K562 (cell line): ENCODE measurements around the gene TBC1D16. TPM values are rescaled to one million over a fixed set of nuclear protein-coding genes. Genes with fewer than 3 reads are reported as not detected.

Experiments used
- DACH1 ChIP-seq: fragments of 450-650 bp; IDR thresholded peaks from 2 replicates; pipeline ENCODE4 v1.6.1; 2018; ENCODE audit not compliant: partially characterized antibody
- FOXP1 ChIP-seq: sonication (generic); formaldehyde crosslinking; IDR thresholded peaks from 2 replicates; pipeline ENCODE4 v1.8.0; 2022; ENCODE audit warnings: mild to moderate bottlenecking, missing genetic modification reagents
- GATAD2A ChIP-seq: fragments of 450-650 bp; IDR thresholded peaks from 2 replicates; pipeline ENCODE4 v1.6.1; 2017
- GTF2E2 ChIP-seq: fragments of 200-800 bp; sonication (Bioruptor generic); IDR thresholded peaks from 2 replicates; pipeline ENCODE4 v1.6.1; 2016; ENCODE audit warnings: missing genetic modification characterization, missing compliant biosample characterization
- HDAC1 ChIP-seq, 2 experiments: fragments of 450-650 bp; IDR thresholded peaks; 2 replicates each; pipeline ENCODE4 v1.6.1; 2016 to 2017; ENCODE audit warnings: inconsistent platforms in 1 of 2, mild to moderate bottlenecking in 1 of 2, moderate library complexity in 1 of 2
- HIVEP1 ChIP-seq: fragments of 250-450 bp; sonication (Bioruptor Pico); IDR thresholded peaks from 2 replicates; pipeline ENCODE4 v1.4.0; 2020; ENCODE audit warnings: mild to moderate bottlenecking
- KLF10 ChIP-seq: fragments of 250-450 bp; sonication (Bioruptor Pico); IDR thresholded peaks from 2 replicates; pipeline ENCODE4 v1.6.1; 2021; ENCODE audit warnings: matching md5 sums
- NCOA6 ChIP-seq: fragments of 450-650 bp; IDR thresholded peaks from 2 replicates; pipeline ENCODE4 v1.6.1; 2017; ENCODE audit warnings: mild to moderate bottlenecking
- NFRKB ChIP-seq: fragments of 450-650 bp; IDR thresholded peaks from 2 replicates; pipeline ENCODE4 v1.6.1; 2016; ENCODE audit warnings: low read depth
- NFXL1 ChIP-seq: fragments of 450-650 bp; formaldehyde crosslinking; IDR thresholded peaks from 2 replicates; pipeline ENCODE4 v1.4.0; 2021; ENCODE audit warnings: mild to moderate bottlenecking
- POLR2AphosphoS2 ChIP-seq: IDR thresholded peaks from 2 replicates; pipeline ENCODE4 v1.6.1; 2012; ENCODE audit warnings: low read length, improper control_type of control experiment
- RBM22 ChIP-seq: fragments of 200-400 bp; formaldehyde crosslinking; IDR thresholded peaks from 2 replicates; pipeline ENCODE4 v1.6.1; 2018; ENCODE audit warnings: low read length, low read depth; ENCODE audit not compliant: poor library complexity, severe bottlenecking
- RCOR1 ChIP-seq, 2 experiments: IDR thresholded peaks; 2 replicates each; pipeline ENCODE4 v1.6.1; 2012; ENCODE audit warnings: low read depth in 2 of 2, low read length in 2 of 2, borderline replicate concordance in 1 of 2, improper control_type of control experiment in 1 of 2
- SREBF2 ChIP-seq: sonication (generic); formaldehyde crosslinking; IDR thresholded peaks from 2 replicates; pipeline ENCODE4 v1.4.0; 2020; ENCODE audit warnings: mild to moderate bottlenecking, missing genetic modification reagents
- STAT5B ChIP-seq: fragments of 250-450 bp; sonication (Bioruptor Pico); IDR thresholded peaks from 2 replicates; pipeline ENCODE4 v1.8.0; 2021; ENCODE audit warnings: mild to moderate bottlenecking, inconsistent platforms
- TARDBP ChIP-seq: fragments of 450-650 bp; IDR thresholded peaks from 2 replicates; pipeline ENCODE4 v1.6.1; 2016
- TFAM ChIP-seq: fragments of 250-450 bp; sonication (Bioruptor Pico); conservative IDR thresholded peaks from 2 replicates; pipeline ENCODE4 v1.5.0; 2021; ENCODE audit warnings: mild to moderate bottlenecking, moderate library complexity
- ZNF212 ChIP-seq: fragments of 450-650 bp; formaldehyde crosslinking; IDR thresholded peaks from 2 replicates; pipeline ENCODE4 v1.4.0; 2020; ENCODE audit warnings: mild to moderate bottlenecking
- ZNF282 ChIP-seq: sonication (generic); formaldehyde crosslinking; IDR thresholded peaks from 2 replicates; pipeline ENCODE4 v1.8.1; 2023; ENCODE audit warnings: missing genetic modification reagents
- ZNF766 ChIP-seq: fragments of 200-800 bp; sonication (Bioruptor generic); conservative IDR thresholded peaks from 2 replicates; pipeline ENCODE4 v1.6.1; 2016; ENCODE audit warnings: missing genetic modification characterization, missing compliant biosample characterization
- ZNF778 ChIP-seq: fragments of 450-650 bp; formaldehyde crosslinking; IDR thresholded peaks from 2 replicates; pipeline ENCODE4 v1.4.0; 2020; ENCODE audit warnings: mild to moderate bottlenecking, moderate library complexity
- polyA plus RNA-seq, 8 experiments: library from polyadenylated mRNA; depleted of rRNA in 4 of 8; stranded (reverse) in 5 of 8; unstranded in 3 of 8; fragments of >200 nt; fragmentation: Nextera tagmentation in 2 of 8; fragmentation: Illumina TruSeq in 1 of 8; extraction: Ambion mirVana in 2 of 8; extraction: Trizol in 1 of 8; gene quantifications; 2 replicates each; pipeline versions ENCODE4 v1.2.1 to v1.2.3, GENCODE V29; 2011 to 2014; ENCODE audit warnings: inconsistent platforms in 1 of 8, missing spikeins in 1 of 8
- total RNA-seq, 7 experiments: library from RNA; depleted of rRNA in 6 of 7; stranded (reverse); fragments of >200 nt in 6 of 7; fragmentation: Illumina TruSeq in 2 of 7; extraction: Trizol in 2 of 7; gene quantifications; 2 replicates each; pipeline versions ENCODE4 v1.2.1 to v1.2.3, GENCODE V29; 2011 to 2021; ENCODE audit warnings: low replicate concordance in 1 of 7
- TF ChIP-seq, protein P1 (sequence below): fragments of 250-450 bp; sonication (Bioruptor Pico); IDR thresholded peaks from 2 replicates; pipeline ENCODE4 v1.8.0; 2022; ENCODE audit warnings: inconsistent platforms
- TF ChIP-seq, protein P2 (sequence below): fragments of 450-650 bp; formaldehyde crosslinking; IDR thresholded peaks from 2 replicates; pipeline ENCODE4 v1.4.0; 2020; ENCODE audit warnings: mild to moderate bottlenecking, mixed read lengths
- TF ChIP-seq, protein P3 (sequence below): fragments of 450-650 bp; IDR thresholded peaks from 2 replicates; pipeline ENCODE4 v1.6.1; 2018; ENCODE audit not compliant: partially characterized antibody

The TBC1D16 gene
- total and polyA plus RNA-seq, 9 of the 15 experiments (the other 6 are each of a cell fraction or from before 2014, with no cell fraction given), result 0.01 to 0.20 (median 0.03) TPM; not detected in 1

DNA sequence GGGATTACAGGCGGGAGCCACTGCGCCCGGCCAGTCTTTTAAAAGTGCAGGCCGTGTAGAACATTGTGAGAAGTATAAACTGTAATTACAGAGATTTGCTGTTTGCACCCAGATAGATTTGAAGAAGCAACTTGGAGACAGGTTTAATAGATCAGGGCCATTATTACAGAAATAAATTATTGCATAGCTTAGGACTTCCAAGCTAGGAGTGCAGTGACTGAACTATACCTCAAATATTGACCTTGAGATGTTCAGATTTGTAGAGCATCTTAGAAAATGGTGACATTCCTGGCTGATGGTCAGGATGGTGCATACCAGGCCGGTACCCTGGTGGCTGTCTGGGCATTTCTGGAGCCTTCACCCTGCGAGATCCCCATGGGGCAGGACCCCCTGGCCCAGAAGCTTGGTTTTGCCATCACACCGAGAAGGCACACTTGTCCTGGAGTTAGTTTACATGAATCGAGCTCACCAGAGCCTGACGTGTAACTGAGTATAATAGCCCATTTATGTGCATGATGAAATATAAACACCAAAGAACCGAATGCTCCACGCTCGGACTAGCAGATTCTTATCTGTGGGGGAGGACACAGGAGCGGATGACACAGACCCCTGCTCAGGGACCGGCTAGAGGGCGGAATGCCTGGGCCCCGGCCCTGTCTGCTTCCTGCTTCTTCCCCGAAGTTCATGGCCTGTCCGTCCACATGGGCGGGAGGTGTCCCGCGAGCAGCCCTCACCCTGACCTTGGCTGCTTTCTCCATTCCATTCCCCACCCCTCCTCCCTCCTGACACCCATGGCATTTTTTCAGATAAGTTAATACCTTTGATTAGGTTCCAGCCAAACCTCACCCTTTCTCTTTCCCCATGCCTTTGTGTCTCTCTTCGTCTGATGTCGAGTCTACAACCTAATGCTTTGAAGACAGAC, 32.9 kb upstream of the TBC1D16 start (continued):
- TF ChIP-seq, protein P1, sequence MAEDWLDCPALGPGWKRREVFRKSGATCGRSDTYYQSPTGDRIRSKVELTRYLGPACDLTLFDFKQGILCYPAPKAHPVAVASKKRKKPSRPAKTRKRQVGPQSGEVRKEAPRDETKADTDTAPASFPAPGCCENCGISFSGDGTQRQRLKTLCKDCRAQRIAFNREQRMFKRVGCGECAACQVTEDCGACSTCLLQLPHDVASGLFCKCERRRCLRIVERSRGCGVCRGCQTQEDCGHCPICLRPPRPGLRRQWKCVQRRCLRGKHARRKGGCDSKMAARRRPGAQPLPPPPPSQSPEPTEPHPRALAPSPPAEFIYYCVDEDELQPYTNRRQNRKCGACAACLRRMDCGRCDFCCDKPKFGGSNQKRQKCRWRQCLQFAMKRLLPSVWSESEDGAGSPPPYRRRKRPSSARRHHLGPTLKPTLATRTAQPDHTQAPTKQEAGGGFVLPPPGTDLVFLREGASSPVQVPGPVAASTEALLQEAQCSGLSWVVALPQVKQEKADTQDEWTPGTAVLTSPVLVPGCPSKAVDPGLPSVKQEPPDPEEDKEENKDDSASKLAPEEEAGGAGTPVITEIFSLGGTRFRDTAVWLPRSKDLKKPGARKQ (CRISPR knock-in tag), result no peak
- 0 out of 2 replicates have a peak, but pooled peaks have one; percentile 47 for TF ChIP-seq TARDBP
- TF ChIP-seq GTF2E2, result no peak
- TF ChIP-seq HIVEP1 (CRISPR knock-in tag), result no peak
- TF ChIP-seq RCOR1 (IDR thresholded peaks at IDR 0.05; ENCODE audit: borderline replicate concordance in 1 of 2, low read depth in 2 of 2, low read length in 2 of 2), result peak in 1 of 2 experiments; percentile 30; a peak in 1 of 4 replicates
- 0 out of 2 replicates have a peak, but pooled peaks have one; percentile 26 for TF ChIP-seq ZNF766 (CRISPR knock-in tag)
- TF ChIP-seq TFAM (CRISPR knock-in tag), result no peak
- TF ChIP-seq NFXL1, result no peak
- no peak for TF ChIP-seq ZNF282
- no peak for TF ChIP-seq STAT5B (CRISPR knock-in tag)
- TF ChIP-seq RBM22, result no peak
- no peak for TF ChIP-seq SREBF2 (CRISPR knock-in tag)
- no peak for TF ChIP-seq POLR2AphosphoS2
- TF ChIP-seq, protein P2, sequence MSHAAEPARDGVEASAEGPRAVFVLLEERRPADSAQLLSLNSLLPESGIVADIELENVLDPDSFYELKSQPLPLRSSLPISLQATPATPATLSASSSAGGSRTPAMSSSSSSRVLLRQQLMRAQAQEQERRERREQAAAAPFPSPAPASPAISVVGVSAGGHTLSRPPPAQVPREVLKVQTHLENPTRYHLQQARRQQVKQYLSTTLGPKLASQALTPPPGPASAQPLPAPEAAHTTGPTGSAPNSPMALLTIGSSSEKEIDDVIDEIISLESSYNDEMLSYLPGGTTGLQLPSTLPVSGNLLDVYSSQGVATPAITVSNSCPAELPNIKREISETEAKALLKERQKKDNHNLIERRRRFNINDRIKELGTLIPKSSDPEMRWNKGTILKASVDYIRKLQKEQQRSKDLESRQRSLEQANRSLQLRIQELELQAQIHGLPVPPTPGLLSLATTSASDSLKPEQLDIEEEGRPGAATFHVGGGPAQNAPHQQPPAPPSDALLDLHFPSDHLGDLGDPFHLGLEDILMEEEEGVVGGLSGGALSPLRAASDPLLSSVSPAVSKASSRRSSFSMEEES (CRISPR knock-in tag), result no peak
- no peak for TF ChIP-seq NFRKB
- TF ChIP-seq KLF10 (CRISPR knock-in tag), result no peak
- no peak for TF ChIP-seq ZNF212 (CRISPR knock-in tag)
- TF ChIP-seq ZNF778 (CRISPR knock-in tag), result no peak
- TF ChIP-seq, protein P3, sequence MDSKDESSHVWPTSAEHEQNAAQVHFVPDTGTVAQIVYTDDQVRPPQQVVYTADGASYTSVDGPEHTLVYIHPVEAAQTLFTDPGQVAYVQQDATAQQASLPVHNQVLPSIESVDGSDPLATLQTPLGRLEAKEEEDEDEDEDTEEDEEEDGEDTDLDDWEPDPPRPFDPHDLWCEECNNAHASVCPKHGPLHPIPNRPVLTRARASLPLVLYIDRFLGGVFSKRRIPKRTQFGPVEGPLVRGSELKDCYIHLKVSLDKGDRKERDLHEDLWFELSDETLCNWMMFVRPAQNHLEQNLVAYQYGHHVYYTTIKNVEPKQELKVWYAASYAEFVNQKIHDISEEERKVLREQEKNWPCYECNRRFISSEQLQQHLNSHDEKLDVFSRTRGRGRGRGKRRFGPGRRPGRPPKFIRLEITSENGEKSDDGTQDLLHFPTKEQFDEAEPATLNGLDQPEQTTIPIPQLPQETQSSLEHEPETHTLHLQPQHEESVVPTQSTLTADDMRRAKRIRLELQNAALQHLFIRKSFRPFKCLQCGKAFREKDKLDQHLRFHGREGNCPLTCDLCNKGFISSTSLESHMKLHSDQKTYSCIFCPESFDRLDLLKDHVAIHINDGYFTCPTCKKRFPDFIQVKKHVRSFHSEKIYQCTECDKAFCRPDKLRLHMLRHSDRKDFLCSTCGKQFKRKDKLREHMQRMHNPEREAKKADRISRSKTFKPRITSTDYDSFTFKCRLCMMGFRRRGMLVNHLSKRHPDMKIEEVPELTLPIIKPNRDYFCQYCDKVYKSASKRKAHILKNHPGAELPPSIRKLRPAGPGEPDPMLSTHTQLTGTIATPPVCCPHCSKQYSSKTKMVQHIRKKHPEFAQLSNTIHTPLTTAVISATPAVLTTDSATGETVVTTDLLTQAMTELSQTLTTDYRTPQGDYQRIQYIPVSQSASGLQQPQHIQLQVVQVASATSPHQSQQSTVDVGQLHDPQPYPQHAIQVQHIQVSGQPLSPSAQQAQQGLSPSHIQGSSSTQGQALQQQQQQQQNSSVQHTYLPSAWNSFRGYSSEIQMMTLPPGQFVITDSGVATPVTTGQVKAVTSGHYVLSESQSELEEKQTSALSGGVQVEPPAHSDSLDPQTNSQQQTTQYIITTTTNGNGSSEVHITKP, result peak; percentile 16
- TF ChIP-seq NCOA6, result no peak
- no peak for TF ChIP-seq GATAD2A
- no peak for TF ChIP-seq DACH1
- TF ChIP-seq HDAC1 (IDR thresholded peaks at IDR 0.05), result no peak; a peak in 1 of 4 replicates
- no peak for TF ChIP-seq FOXP1 (CRISPR knock-in tag)
